ENCODE measurements around the gene MRTFB. TPM values are rescaled to one million over a fixed set of nuclear protein-coding genes. Genes with fewer than 3 reads are reported as not detected.
A peak's percentile ranks its signal among the peaks of the same experiment; 100 is the strongest.
"Not testable (repeated sequence)": the region's sequence is repeated elsewhere in the genome, so short reads cannot be mapped to it uniquely, and the experiment has no call there.

The MRTFB gene
- total RNA-seq, 1 donor from 2014 or later = 89.4 TPM

GRCh38 chr16:14043793-14044192, 27.3 kb upstream of the MRTFB start:
- no peak for TF ChIP-seq CTCF (IDR thresholded peaks at IDR 0.05)
- DNase-seq (ENCODE audit: low spot score in 2 of 2) = no peak
- Histone ChIP-seq H3K9me3 (no peaks in the 10 kb centered on the region), H3K27ac (peak overlapping the region; percentile 12 to 48), H3K4me3 (no peak overlapping the region), H3K27me3 (no peaks in the 10 kb centered on the region), H3K36me3 (no peaks in the 10 kb centered on the region), H3K4me1 (no peaks in the 10 kb centered on the region)
- intact Hi-C loops (cut with DNase I) = no loop called here

- H3K27me3 ChIP-seq; H3K4me3 ChIP-seq; H3K27ac ChIP-seq; H3K36me3 ChIP-seq; DNase-seq (ENCODE audit: low spot score in 2 of 2); H3K4me1 ChIP-seq; H3K9me3 ChIP-seq; intact Hi-C loops (cut with DNase I): not testable (repeated sequence)
Measured at GRCh38 chr16:14047121-14047859, 23.8 kb upstream of the MRTFB start.

DNA sequence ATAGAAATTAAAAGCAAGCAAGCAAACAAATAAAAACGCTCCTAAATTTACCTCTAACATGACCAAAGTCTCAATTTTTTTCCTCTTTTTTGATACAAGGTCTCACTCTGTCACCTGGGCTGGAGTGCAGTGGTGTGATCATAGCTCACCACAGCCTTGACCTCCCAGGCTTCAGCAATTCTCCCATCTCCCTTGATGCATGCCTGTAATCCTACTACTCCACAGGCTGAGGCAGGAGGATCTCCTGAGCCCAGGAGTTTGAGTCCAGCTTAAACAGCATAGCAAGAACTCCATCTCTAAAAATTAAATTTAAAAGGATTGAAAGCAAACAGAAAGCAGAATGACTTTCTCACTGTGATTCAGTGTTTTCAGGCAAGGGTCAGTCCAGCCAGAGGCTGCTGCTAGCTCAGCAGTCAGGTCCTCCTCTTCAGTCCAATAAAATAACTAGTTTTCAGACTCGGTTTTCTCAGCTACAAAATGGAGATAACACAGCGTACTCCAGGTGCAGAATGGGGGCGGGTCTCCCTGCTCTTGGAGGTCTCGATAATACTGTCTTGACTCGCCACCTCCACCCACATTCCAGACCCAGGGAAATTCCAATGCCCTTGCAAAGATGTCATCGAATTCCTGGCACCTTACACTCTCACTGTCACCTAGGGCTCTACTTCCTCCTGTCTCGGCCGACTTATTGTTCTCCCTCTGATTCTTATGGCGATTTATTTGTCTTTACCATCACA, 20.7 kb upstream of the MRTFB start:
- Histone ChIP-seq H3K9me3 (no peaks in the 10 kb centered on the region), H3K4me1 (no peaks in the 10 kb centered on the region), H3K4me3 (no peak overlapping the region), H3K36me3 (no peaks in the 10 kb centered on the region), H3K27ac (peak overlapping the region in 1 of 2 donors; percentile 0), H3K27me3 (no peaks in the 10 kb centered on the region)
- intact Hi-C loops (cut with DNase I) = no loop called here
- TF ChIP-seq CTCF (IDR thresholded peaks at IDR 0.05) = no peak
- DNase-seq (ENCODE audit: low spot score in 2 of 2) = peak in 1 of 2 donors; percentile 24

DNA sequence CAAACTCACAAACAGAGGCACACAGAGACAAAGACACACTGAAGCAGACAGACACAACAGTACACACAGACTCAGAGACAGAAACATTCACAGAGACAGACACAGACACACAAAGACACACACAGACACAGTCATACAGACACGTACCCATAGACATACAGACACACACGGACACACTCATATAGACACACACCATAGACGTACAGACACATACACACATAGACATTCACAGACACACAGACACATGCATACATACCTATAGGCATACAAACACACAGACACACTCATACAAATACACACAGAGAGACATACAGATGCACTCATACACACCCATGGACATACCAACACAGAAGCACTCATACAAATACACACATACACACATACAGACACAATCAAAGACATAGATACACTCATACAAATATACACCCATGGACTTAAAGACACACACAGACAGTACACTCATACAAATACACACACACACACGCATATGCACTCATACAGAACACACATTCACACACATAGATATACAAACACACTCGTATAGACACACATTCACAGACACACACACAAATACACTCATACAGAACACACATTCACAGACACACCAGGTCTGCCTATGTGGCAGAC, 19.9 kb upstream of the MRTFB start:
- Histone ChIP-seq H3K36me3 (no peaks in the 10 kb centered on the region), H3K4me1 (no peaks in the 10 kb centered on the region), H3K9me3 (no peaks in the 10 kb centered on the region), H3K27ac (no peak overlapping the region), H3K27me3 (no peaks in the 10 kb centered on the region), H3K4me3 (no peak overlapping the region)
- TF ChIP-seq CTCF (IDR thresholded peaks at IDR 0.05) = no peak
- no peak for DNase-seq (ENCODE audit: low spot score in 2 of 2)
- intact Hi-C loops (cut with DNase I) = no loop called here

DNA sequence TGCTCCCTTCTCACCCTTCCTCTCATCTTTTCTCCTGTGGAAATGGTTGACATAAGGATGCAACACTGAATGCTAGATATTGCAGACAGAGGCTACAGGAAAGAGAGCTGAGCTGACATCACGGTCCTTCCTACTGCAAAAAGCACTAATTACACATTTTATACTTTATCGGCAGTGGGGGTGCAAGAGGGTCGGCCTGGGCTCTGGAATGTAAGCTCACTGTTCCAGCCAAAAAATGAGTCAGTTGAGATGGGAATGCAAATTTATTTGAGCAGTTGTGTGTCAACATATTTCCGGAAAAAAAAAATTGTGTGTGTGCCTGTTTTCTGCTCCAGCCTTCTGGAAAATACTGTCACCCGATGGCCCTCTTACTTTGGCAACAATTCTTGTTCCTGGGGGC, 14.1 kb upstream of the MRTFB start:
- H3K4me3 ChIP-seq = peak overlapping the region in 1 of 2 donors; percentile 53
- no peaks in the 10 kb centered on the region for H3K27me3 ChIP-seq
- H3K4me1 ChIP-seq = peaks cover 0 to 4% of the 10 kb centered on the region in 2 donors
- H3K9me3 ChIP-seq = no peaks in the 10 kb centered on the region
- no peaks in the 10 kb centered on the region for H3K36me3 ChIP-seq
- no peak for DNase-seq (ENCODE audit: low spot score in 2 of 2)
- H3K27ac ChIP-seq = peak overlapping the region; percentile 77 to 87
- intact Hi-C loops (cut with DNase I) = loop anchor here (5.0 kb wide), 2 partner anchors 40 to 100 kb away; no protein-coding TSS in a partner anchor
- no peak for TF ChIP-seq CTCF (IDR thresholded peaks at IDR 0.05)

All from ascending aorta (tissue), 2 donors.